HEK293 (cell line): ENCODE measurements around the gene FMNL1.

ENCODE experiments used
- CTCF ChIA-PET: fragments of 350-600 bp; formaldehyde crosslinking; extraction: SDS; loops from one replicate; lab custom pipeline; 2021; ENCODE audit warnings: antibody characterized with exemption; lab: Yijun Ruan, JAX
- POLR2A ChIA-PET: fragments of 300-600 bp; formaldehyde crosslinking; extraction: SDS; loops from one replicate; lab custom pipeline; 2020; ENCODE audit warnings: antibody characterized with exemption, inconsistent platforms; lab: Yijun Ruan, JAX
- H3K27ac ChIP-seq: fragments of 200-500 bp; sonication (Bioruptor generic); 2 replicates; pipeline ENCODE4 v1.5.1; 2014; ENCODE audit warnings: low read depth, low read length, control low read depth, inconsistent platforms; ENCODE audit errors: extremely low read depth
- H3K36me3 ChIP-seq, 2 experiments: fragments of 200-500 bp in 1 of 2; sonication (Bioruptor generic) in 1 of 2; 1 replicate in 1 of 2; 2 replicates in 1 of 2; pipeline ENCODE4 v1.5.1; 2014 to 2017; ENCODE audit warnings: inconsistent platforms in 2 of 2, low read length in 2 of 2; ENCODE audit not compliant: control insufficient read depth in 2 of 2, insufficient read depth in 1 of 2
- H3K4me1 ChIP-seq: fragments of 200-500 bp; sonication (Bioruptor generic); 2 replicates; pipeline ENCODE4 v1.5.1; 2014; ENCODE audit warnings: mild to moderate bottlenecking, low read length, inconsistent platforms; ENCODE audit not compliant: control insufficient read depth, insufficient read depth
- H3K4me3 ChIP-seq: 2 replicates; pipeline ENCODE4 v1.5.1; 2011; ENCODE audit warnings: low read depth, mild to moderate bottlenecking, control low read depth, low read length, moderate library complexity
- H3K9me3 ChIP-seq: fragments of 200-500 bp; sonication (Bioruptor generic); 2 replicates; pipeline ENCODE4 v1.5.1; 2014; ENCODE audit warnings: low read depth, low read length, inconsistent platforms; ENCODE audit not compliant: control insufficient read depth, insufficient read depth
- CTCF ChIP-seq: fragments of 450-650 bp; formaldehyde crosslinking; IDR thresholded peaks from 2 replicates; pipeline ENCODE4 v1.5.1; 2016; ENCODE audit warnings: missing biosample characterization, missing genetic modification characterization
- EGR2 ChIP-seq: fragments of 450-650 bp; formaldehyde crosslinking; IDR thresholded peaks from 2 replicates; pipeline ENCODE4 v1.5.1; 2016; ENCODE audit warnings: low read depth, missing biosample characterization, missing genetic modification characterization
- GLIS1 ChIP-seq: fragments of 450-650 bp; formaldehyde crosslinking; IDR thresholded peaks from 2 replicates; pipeline ENCODE4 v1.5.1; 2016; ENCODE audit warnings: missing biosample characterization, missing genetic modification characterization
- GLIS2 ChIP-seq: fragments of 450-650 bp; formaldehyde crosslinking; IDR thresholded peaks from 2 replicates; pipeline ENCODE4 v1.5.1; 2016; ENCODE audit warnings: missing biosample characterization, missing genetic modification characterization
- HIC1 ChIP-seq: fragments of 450-650 bp; formaldehyde crosslinking; IDR thresholded peaks from 2 replicates; pipeline ENCODE4 v1.5.1; 2016; ENCODE audit warnings: missing biosample characterization, missing genetic modification characterization
- KLF10 ChIP-seq: fragments of 450-650 bp; IDR thresholded peaks from 2 replicates; pipeline ENCODE4 v1.5.1; 2018; ENCODE audit warnings: missing biosample characterization, mild to moderate bottlenecking, missing genetic modification characterization
- SALL2 ChIP-seq: fragments of 450-650 bp; formaldehyde crosslinking; IDR thresholded peaks from 2 replicates; pipeline ENCODE4 v1.5.0; 2017; ENCODE audit warnings: missing biosample characterization, mild to moderate bottlenecking, missing genetic modification characterization, borderline replicate concordance
- YY2 ChIP-seq: fragments of 450-650 bp; formaldehyde crosslinking; IDR thresholded peaks from 2 replicates; pipeline ENCODE4 v1.5.1; 2016; ENCODE audit warnings: missing biosample characterization, missing genetic modification characterization
- ZBTB17 ChIP-seq: fragments of 450-650 bp; formaldehyde crosslinking; IDR thresholded peaks from 2 replicates; pipeline ENCODE4 v1.5.1; 2016; ENCODE audit warnings: missing biosample characterization, missing genetic modification characterization
- ZBTB44 ChIP-seq: fragments of 450-650 bp; IDR thresholded peaks from 2 replicates; pipeline ENCODE4 v1.5.1; 2018; ENCODE audit warnings: missing biosample characterization, mild to moderate bottlenecking, missing genetic modification characterization
- ZBTB48 ChIP-seq: fragments of 450-650 bp; formaldehyde crosslinking; IDR thresholded peaks from 2 replicates; pipeline ENCODE4 v1.5.1; 2016; ENCODE audit warnings: missing biosample characterization, missing genetic modification characterization
- ZBTB6 ChIP-seq: fragments of 450-650 bp; formaldehyde crosslinking; IDR thresholded peaks from 2 replicates; pipeline ENCODE4 v1.5.1; 2017; ENCODE audit warnings: missing biosample characterization, missing genetic modification characterization
- ZFHX2 ChIP-seq: fragments of 450-650 bp; formaldehyde crosslinking; conservative IDR thresholded peaks from 2 replicates; pipeline ENCODE4 v1.5.1; 2016; ENCODE audit warnings: missing biosample characterization, missing genetic modification characterization
- ZFP37 ChIP-seq: fragments of 450-650 bp; formaldehyde crosslinking; IDR thresholded peaks from 2 replicates; pipeline ENCODE4 v1.5.1; 2016; ENCODE audit warnings: missing biosample characterization, missing genetic modification characterization
- ZNF133 ChIP-seq: fragments of 450-650 bp; formaldehyde crosslinking; IDR thresholded peaks from 2 replicates; pipeline ENCODE4 v1.5.1; 2016; ENCODE audit warnings: missing biosample characterization, missing genetic modification characterization
- ZNF184 ChIP-seq: fragments of 450-650 bp; IDR thresholded peaks from 2 replicates; pipeline ENCODE4 v1.5.1; 2018; ENCODE audit warnings: missing biosample characterization, mild to moderate bottlenecking, missing genetic modification characterization
- ZNF211 ChIP-seq: fragments of 450-650 bp; formaldehyde crosslinking; IDR thresholded peaks from 2 replicates; pipeline ENCODE4 v1.5.1; 2016; ENCODE audit warnings: low read depth, missing biosample characterization, missing genetic modification characterization
- ZNF654 ChIP-seq: fragments of 450-650 bp; formaldehyde crosslinking; IDR thresholded peaks from 2 replicates; pipeline ENCODE4 v1.5.1; 2016; ENCODE audit warnings: low read depth, missing biosample characterization, missing genetic modification characterization
- ZNF747 ChIP-seq: fragments of 450-650 bp; formaldehyde crosslinking; IDR thresholded peaks from 2 replicates; pipeline ENCODE4 v1.5.1; 2016; ENCODE audit warnings: missing biosample characterization, missing genetic modification characterization
- ZSCAN4 ChIP-seq: fragments of 450-650 bp; formaldehyde crosslinking; IDR thresholded peaks from 2 replicates; pipeline ENCODE4 v1.5.1; 2017; ENCODE audit warnings: missing biosample characterization, missing genetic modification characterization

Gene FMNL1

GRCh38 chr17:45232514-45233422, 11.1 kb downstream of the FMNL1 start:
- ChIA-PET POLR2A (interaction anchor here (2.1 kb wide), 2 partner anchors 14 to 15 kb away, joined by 4 read pairs; no protein-coding TSS in a partner anchor), CTCF (interaction anchor here (0.6 to 11.7 kb wide), 19 partner anchors 10 to 186 kb away, joined by 3 to 192 read pairs (median 5); partner anchors contain the start of genes ACBD4, FMNL1 and HEXIM1)
- Histone ChIP-seq H3K36me3 (no peaks in the 10 kb centered on the region), H3K4me1 (no peaks in the 10 kb centered on the region; the same call in 1 of the 2 replicates), H3K9me3 (no peaks in the 10 kb centered on the region), H3K27ac (no peak overlapping the region), H3K4me3 (no peak overlapping the region)
- TF ChIP-seq ZSCAN4 (tag by site-specific recombination) = peak; percentile 82
- TF ChIP-seq ZFHX2 = peak; percentile 92
- TF ChIP-seq ZBTB44 = no peak
- peak; percentile 93 for TF ChIP-seq EGR2 (tag by site-specific recombination)

GRCh38 chr17:45233423-45233924, 11.8 kb downstream of the FMNL1 start:
- ChIA-PET CTCF (interaction anchor here (0.6 to 11.7 kb wide), 8 partner anchors 14 to 181 kb away, joined by 3 to 192 read pairs (median 5); partner anchors contain the start of genes ACBD4 and FMNL1), POLR2A (no interaction called here)
- TF ChIP-seq ZNF133 (tag by site-specific recombination) (no peak), GLIS2 (tag by site-specific recombination) (peak; percentile 23; the same call in 1 of the 2 replicates)
- no peaks in the 10 kb centered on the region; the same call in 1 of the 2 replicates for H3K4me1 ChIP-seq
- H3K27ac ChIP-seq = no peak overlapping the region
- no peak overlapping the region for H3K4me3 ChIP-seq
- no peaks in the 10 kb centered on the region for H3K9me3 ChIP-seq
- no peaks in the 10 kb centered on the region for H3K36me3 ChIP-seq

GRCh38 chr17:45234641-45235415, 13.1 kb downstream of the FMNL1 start:
- H3K4me1 ChIP-seq = no peaks in the 10 kb centered on the region
- POLR2A ChIA-PET = interaction anchor here (1.5 kb wide), 1 partner anchor 16 kb away, joined by 4 read pairs; no protein-coding TSS in a partner anchor
- no peak overlapping the region for H3K4me3 ChIP-seq
- TF ChIP-seq ZBTB48 (tag by site-specific recombination) = peak; percentile 32; the same call in 1 of the 2 replicates
- no peak for TF ChIP-seq ZNF184
- peak; percentile 71 for TF ChIP-seq GLIS1 (tag by site-specific recombination)
- TF ChIP-seq YY2 (tag by site-specific recombination) = no peak
- no peak for TF ChIP-seq ZFP37 (tag by site-specific recombination)
- peak; percentile 73 for TF ChIP-seq CTCF (tag by site-specific recombination)
- no peak for TF ChIP-seq KLF10 (tag by site-specific recombination)
- TF ChIP-seq ZNF654 (tag by site-specific recombination) = peak; percentile 38
- no peak for TF ChIP-seq ZNF747
- no peak for TF ChIP-seq HIC1 (tag by site-specific recombination)
- TF ChIP-seq ZBTB17 = peak; percentile 38; the same call in 1 of the 2 replicates
- no peak for TF ChIP-seq ZNF211
- TF ChIP-seq SALL2 (tag by site-specific recombination) = no peak
- TF ChIP-seq ZBTB6 = no peak

More at GRCh38 chr17:45234641-45235415, 13.1 kb downstream of the FMNL1 start:
- CTCF ChIA-PET = interaction anchor here (0.5 to 11.7 kb wide), 38 partner anchors 8 to 892 kb away, joined by 3 to 192 read pairs (median 6); partner anchors contain the start of genes ACBD4, FMNL1 and HEXIM1
- Histone ChIP-seq H3K36me3 (no peaks in the 10 kb centered on the region), H3K27ac (no peak overlapping the region), H3K9me3 (no peaks in the 10 kb centered on the region)
